A172 (cell line): ENCODE results near the gene HELZ. TPM values are rescaled to one million over a fixed set of nuclear protein-coding genes. Genes with fewer than 3 reads are reported as not detected.

ENCODE experiments used
- DNase-seq: peaks from one replicate; pipeline ENCODE4 v3.0.0-alpha.2; 2015; ENCODE audit warnings: low spot score
- total RNA-seq: library from RNA; depleted of rRNA; stranded (reverse); fragments of >200 nt; shearing (Covaris generic); gene quantifications from 2 replicates; pipeline ENCODE4 v1.2.3, GENCODE V29; 2014

Gene HELZ
- total RNA-seq, 1 experiment from 2014 or later, result 44.1 TPM

- DNase-seq, result no peak
Observed at GRCh38 chr17:67229109-67229955, 15.7 kb downstream of the HELZ start.

DNA sequence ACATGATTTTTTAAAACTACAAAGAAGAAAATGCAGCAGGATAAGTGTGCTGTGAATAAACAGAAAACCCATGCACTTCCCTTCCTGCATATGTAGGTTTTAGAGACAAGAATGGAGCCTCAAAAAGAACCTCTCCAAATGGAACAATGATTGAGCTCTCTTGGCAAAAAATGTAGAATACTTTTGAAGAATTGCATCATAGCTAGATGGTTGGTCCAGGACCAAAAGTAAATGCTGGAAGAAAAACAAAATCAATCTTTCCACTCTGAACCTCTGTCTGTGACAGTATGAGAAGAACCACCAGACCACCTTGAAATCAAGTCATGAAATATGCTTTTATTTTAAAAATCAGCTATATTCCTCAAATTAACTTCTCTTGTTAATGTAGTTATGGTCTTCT is 17.5 kb downstream of the HELZ start:
- DNase-seq, result no peak

GRCh38 chr17:67225316-67225715 is 19.7 kb downstream of the HELZ start:
- DNase-seq, result no peak

- no peak for DNase-seq
Observed at GRCh38 chr17:67224736-67225135, 20.3 kb downstream of the HELZ start.

GRCh38 chr17:67223924-67224323 is 21.1 kb downstream of the HELZ start:
- DNase-seq, result no peak

DNA sequence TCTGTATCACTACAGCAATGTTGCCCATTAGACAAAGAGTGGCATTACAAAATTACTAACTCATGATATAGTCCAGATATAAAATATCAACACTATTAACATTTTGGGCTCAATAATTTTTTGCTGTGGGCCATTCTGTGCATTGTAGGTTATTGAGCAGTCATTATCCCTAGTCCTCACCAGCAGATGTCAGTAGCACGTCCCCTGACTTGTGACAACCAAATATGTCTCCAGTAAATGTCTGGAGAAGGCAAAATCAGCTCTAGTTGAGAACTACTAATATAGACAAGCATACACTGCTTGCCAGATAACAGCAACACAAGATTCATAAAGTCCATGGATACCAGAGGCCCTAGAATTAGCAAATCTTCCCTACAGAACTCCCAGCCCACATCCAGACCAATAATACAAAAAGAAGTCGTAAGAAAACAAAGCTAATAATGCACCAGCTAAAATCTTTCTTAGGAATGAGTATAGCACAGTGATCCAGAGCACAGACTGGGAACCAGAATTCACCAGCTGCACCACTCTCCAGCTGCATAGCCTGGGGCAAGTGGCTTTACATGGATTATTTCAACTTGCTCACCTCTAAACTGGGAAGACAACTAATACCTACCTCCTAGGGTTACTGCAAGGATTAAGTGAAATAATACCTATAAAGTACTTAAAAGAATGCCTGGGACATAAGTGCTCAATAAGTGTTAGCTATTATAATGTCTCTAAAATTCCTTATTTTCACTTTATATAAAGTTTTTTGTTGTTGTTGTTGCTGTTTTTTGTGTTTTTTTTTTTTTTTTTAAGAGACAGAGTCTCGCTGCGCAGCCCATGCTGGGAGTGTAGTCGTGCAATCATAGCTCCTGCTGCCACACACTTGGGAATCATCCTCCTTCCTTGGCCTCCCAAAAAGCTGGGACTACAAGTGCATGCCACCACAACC is 23.7 kb downstream of the HELZ start:
- DNase-seq, result no peak

DNA sequence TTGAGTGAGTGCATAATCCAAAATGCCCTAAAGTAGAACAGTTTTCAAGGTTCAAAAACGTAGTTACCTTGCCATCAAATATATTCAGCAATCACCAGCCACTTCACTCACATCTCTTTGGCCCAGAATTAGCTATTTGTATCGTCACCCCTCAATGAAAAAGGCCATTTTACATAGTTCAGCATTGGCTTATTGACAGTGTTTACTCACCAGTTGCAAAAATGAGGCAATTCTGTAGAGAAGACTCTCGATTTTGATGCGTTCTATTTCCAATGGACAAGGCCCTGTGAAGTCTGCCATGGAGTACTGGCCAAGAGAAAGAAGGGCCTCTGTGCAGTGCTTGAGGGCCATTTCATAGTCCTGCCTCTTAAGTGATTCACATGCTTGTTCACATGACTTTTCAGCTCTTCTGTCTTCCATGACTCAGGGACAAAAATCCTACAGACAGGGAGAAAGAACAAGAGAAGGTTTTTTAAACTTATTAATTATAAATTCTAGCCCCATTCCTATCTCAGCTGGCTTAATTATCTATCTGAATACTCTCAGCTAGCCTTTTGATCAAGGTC is 26.5 kb downstream of the HELZ start:
- no peak for DNase-seq

DNA sequence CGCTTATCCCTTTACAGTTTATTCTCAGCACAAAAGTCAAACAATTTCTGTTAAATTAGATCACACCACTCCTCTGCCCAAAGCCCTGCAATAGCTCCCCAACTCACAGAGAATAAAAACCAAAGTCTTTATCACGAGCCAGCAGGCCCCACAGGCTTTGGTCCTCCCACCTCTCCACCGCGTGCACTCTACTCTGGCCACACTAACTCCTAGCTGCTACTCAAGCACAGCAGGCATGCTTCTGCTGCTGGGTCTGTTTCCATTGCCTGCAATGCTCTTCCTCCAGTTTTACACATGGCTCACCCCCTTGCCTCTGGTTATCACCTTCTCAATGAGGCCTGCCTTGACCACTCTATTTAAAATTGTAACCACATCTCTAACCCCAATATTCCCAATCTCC is 27.6 kb downstream of the HELZ start:
- no peak for DNase-seq

GRCh38 chr17:67216578-67217320 is 28.2 kb downstream of the HELZ start:
- no peak for DNase-seq

- DNase-seq, result no peak
Observed at GRCh38 chr17:67215991-67216421, 29.0 kb downstream of the HELZ start.

GRCh38 chr17:67212714-67213417 is 32.1 kb downstream of the HELZ start:
- DNase-seq, result no peak

- no peak for DNase-seq
Observed at GRCh38 chr17:67212231-67212630, 32.8 kb downstream of the HELZ start.

- DNase-seq, result no peak
Observed at GRCh38 chr17:67211742-67212141, 33.3 kb downstream of the HELZ start.

DNA sequence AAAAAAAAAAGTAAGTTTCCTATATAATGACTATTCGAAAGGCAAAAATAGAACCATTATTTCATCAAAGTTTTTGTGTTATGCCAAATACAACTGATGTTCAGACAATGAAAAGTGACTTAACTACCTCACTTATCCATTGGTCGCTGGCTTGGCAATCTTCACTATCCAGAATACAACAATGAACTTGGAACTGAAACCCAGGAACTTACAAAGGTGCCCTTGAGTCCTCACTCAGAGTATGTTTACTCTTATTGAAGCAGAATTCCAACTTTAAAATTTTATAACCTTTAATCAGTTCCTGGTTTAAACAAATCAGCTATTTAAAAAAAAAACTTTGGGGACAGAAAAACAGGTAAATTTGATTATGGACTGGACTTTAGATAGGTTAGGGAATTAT is 34.1 kb downstream of the HELZ start:
- no peak for DNase-seq

DNA sequence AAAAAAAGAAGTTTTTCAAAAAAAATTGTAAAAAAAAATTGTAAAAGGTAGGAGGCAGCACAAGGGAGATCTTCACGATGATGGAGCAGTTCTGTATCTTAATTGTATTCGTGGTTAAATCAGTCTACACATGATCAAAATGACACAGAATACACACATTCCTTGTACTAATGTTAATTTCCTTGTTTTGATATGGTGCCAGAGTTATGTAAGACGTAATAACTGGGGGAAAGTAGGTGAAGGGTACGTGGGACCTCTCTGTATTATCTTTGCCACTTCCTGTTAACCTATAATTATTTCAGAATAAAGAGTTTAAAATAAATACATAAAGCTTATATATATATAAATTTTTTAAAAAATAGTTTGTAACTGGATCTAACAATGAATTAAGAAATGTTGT is 36.8 kb downstream of the HELZ start:
- no peak for DNase-seq

DNA sequence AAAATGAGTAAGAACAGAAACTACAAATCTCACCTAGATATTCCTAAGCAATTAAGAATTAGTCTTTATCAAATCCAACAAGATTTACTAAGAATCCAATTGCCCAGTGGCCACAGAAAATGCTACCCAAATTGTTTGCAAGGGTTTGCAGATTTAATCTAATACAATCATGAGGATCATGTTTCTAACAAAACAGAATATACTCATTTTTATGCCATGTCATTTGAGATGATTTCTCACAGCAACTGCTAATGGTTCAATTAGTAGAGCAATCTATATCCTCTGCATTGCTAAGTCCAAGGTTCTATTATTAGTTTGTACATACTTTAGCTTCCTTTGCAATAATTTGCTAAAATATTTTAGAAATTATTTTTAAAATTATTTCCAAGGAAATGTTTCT is 41.2 kb downstream of the HELZ start:
- no peak for DNase-seq

GRCh38 chr17:67202503-67202902 is 42.5 kb downstream of the HELZ start:
- no peak for DNase-seq

DNA sequence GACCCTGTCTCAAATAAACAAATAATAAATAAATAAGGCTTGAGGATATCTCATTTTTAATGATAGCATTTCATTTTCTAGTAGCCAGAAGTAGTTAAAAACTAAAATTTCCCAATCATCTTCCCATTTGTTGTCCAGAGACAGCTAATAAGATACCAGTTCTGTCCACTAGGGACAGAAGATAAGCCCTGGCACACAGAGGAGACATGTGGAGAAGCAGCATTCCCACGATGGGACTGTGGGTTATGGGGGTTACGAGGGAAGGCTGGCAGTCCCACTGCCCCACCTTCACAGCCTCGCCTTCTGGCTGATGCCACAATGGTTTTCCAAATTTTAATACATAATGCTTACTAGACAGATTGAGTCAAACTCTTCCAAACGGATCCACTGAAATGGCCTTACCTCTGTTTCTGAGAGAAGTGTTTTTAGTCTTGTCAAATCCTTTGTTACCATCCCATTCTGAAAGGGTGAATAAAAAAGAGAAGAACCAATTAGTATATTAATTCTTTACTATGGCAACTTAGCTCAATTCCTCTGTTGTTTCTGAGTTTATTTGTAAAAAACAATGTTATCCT is 44.2 kb downstream of the HELZ start:
- DNase-seq, result no peak

DNA sequence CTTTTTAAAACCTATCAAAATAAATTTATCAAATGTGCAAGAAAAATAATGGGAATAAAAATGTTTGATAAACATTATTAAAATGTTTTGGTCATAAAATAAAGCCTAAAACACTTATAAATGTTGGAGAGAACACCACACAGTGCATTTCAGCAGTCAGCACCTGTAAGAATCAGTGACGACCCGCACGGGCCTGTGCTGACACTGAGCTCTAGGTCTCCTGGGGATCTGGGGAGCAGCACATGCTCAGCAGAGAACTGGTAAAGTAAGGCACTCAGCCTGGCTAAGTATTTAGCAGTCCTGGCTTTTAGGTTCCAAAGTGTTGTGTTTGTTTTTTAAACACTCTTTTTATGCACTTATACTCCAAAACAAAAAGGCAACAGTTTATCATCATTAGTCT is 46.9 kb downstream of the HELZ start:
- no peak for DNase-seq

GRCh38 chr17:67197023-67197422 is 48.0 kb downstream of the HELZ start:
- DNase-seq, result peak; percentile 37

- no peak for DNase-seq
Observed at GRCh38 chr17:67196422-67196821, 48.6 kb downstream of the HELZ start.
